Activated CD4-positive, alpha-beta memory T cell treated with anti-CD3 and anti-CD28 coated beads for 36 hours (primary cell): Measurements from ENCODE around the gene KRT81. TPM values are rescaled to one million over a fixed set of nuclear protein-coding genes. Genes with fewer than 3 reads are reported as not detected.
"Not testable (repeated sequence)": the region's sequence is repeated elsewhere in the genome, so short reads cannot be mapped to it uniquely, and the experiment has no call there.

Source experiments
- CTCF ChIA-PET: fragments of 350-600 bp; sonication (Branson Sonifier 250); formaldehyde crosslinking; loops from one replicate; lab custom pipeline; 2021; ENCODE audit warnings: antibody characterized with exemption, inconsistent platforms; lab: Charles Lee
- POLR2A ChIA-PET: fragments of 350-600 bp; sonication (Branson Sonifier 250); formaldehyde crosslinking; loops from one replicate; lab custom pipeline; 2021; ENCODE audit warnings: antibody characterized with exemption; lab: Charles Lee
- DNase-seq: peaks from one replicate; pipeline ENCODE4 v3.0.0-alpha.2; 2020
- H3K27ac Mint-ChIP-seq: one replicate; pipeline ENCODE4 v1.8.0; 2021; ENCODE audit warnings: mixed read lengths
- H3K27me3 Mint-ChIP-seq: one replicate; pipeline ENCODE4 v1.8.0; 2021; ENCODE audit warnings: mixed read lengths
- H3K36me3 Mint-ChIP-seq: one replicate; pipeline ENCODE4 v1.8.0; 2021; ENCODE audit warnings: mixed read lengths
- H3K4me1 Mint-ChIP-seq: one replicate; pipeline ENCODE4 v1.8.0; 2021; ENCODE audit warnings: low read depth, mixed read lengths
- H3K4me3 Mint-ChIP-seq: one replicate; pipeline ENCODE4 v1.8.0; 2021; ENCODE audit warnings: mild to moderate bottlenecking, mixed read lengths
- H3K9me3 Mint-ChIP-seq: one replicate; pipeline ENCODE4 v1.8.0; 2021; ENCODE audit warnings: mixed read lengths
- intact Hi-C: fragments of 100-400 bp; cut with micrococcal nuclease; formaldehyde crosslinking; loops from one replicate; pipeline ENCODE4 v1.15.1; 2023
- total RNA-seq, 2 experiments: library from RNA; stranded (reverse); gene quantifications; one replicate each; pipeline ENCODE4 v1.2.3, GENCODE V29; 2021

Gene KRT81
- total RNA-seq, 2 experiments from 2014 or later, result not detected

GRCh38 chr12:52246720-52247621, 44.4 kb downstream of the KRT81 start:
- H3K27ac Mint-ChIP-seq, result peak overlapping the region; percentile 24
- DNase-seq, result no peak
- no peaks in the 10 kb centered on the region for H3K36me3 Mint-ChIP-seq
- no peak overlapping the region for H3K4me3 Mint-ChIP-seq
- ChIA-PET CTCF (interaction anchor here (0.8 to 4.5 kb wide), 3 partner anchors 25 to 54 kb away, joined by 3 to 33 read pairs (median 10); no protein-coding TSS in a partner anchor), POLR2A (interaction anchor here (0.6 kb wide), 1 partner anchor 123 kb away, joined by 3 read pairs; no protein-coding TSS in a partner anchor)
- no peaks in the 10 kb centered on the region for H3K9me3 Mint-ChIP-seq
- H3K4me1 Mint-ChIP-seq, result peaks cover 43% of the 10 kb centered on the region
- peaks cover 12% of the 10 kb centered on the region for H3K27me3 Mint-ChIP-seq
- intact Hi-C loops, result no loop called here

- H3K4me1 Mint-ChIP-seq, result peaks cover 35% of the 10 kb centered on the region
- ChIA-PET CTCF (interaction anchor here (3.2 to 4.5 kb wide), 2 partner anchors 24 to 33 kb away, joined by 10 to 33 read pairs; no protein-coding TSS in a partner anchor), POLR2A (interaction anchor here (0.6 kb wide), 1 partner anchor 122 kb away, joined by 3 read pairs; no protein-coding TSS in a partner anchor)
- H3K36me3 Mint-ChIP-seq, result no peaks in the 10 kb centered on the region
- no peak for DNase-seq
- no peaks in the 10 kb centered on the region for H3K9me3 Mint-ChIP-seq
- no peak overlapping the region for H3K4me3 Mint-ChIP-seq
- H3K27me3 Mint-ChIP-seq, result peaks cover 12% of the 10 kb centered on the region
- intact Hi-C loops, result no loop called here
- peak overlapping the region; percentile 3 for H3K27ac Mint-ChIP-seq
Measured at GRCh38 chr12:52245962-52246569, 45.3 kb downstream of the KRT81 start.

GRCh38 chr12:52245259-52245961, 45.9 kb downstream of the KRT81 start:
- Mint-ChIP-seq H3K36me3 (no peaks in the 10 kb centered on the region), H3K9me3 (no peaks in the 10 kb centered on the region), H3K4me1 (peaks cover 34% of the 10 kb centered on the region), H3K4me3 (no peak overlapping the region), H3K27ac (no peak overlapping the region), H3K27me3 (peaks cover 9% of the 10 kb centered on the region)
- intact Hi-C loops, result no loop called here
- no peak for DNase-seq
- ChIA-PET POLR2A (no interaction called here), CTCF (interaction anchor here (0.8 to 4.5 kb wide), 3 partner anchors 24 to 34 kb away, joined by 3 to 33 read pairs (median 10); no protein-coding TSS in a partner anchor)

- Mint-ChIP-seq H3K9me3 (no peaks in the 10 kb centered on the region), H3K36me3 (no peaks in the 10 kb centered on the region), H3K4me3 (peak overlapping the region; percentile 48), H3K4me1 (peaks cover 29% of the 10 kb centered on the region), H3K27ac (peak overlapping the region; percentile 79), H3K27me3 (peaks cover 4% of the 10 kb centered on the region)
- no peak for DNase-seq
- intact Hi-C loops, result loop anchor here (1.0 kb wide), 1 partner anchor 22 kb away; no protein-coding TSS in a partner anchor
- CTCF ChIA-PET, result interaction anchor here (0.8 to 4.5 kb wide), 5 partner anchors 23 to 219 kb away, joined by 3 to 33 read pairs (median 10); no protein-coding TSS in a partner anchor
- POLR2A ChIA-PET, result no interaction called here
Measured at GRCh38 chr12:52244615-52244994, 46.7 kb downstream of the KRT81 start.

- Mint-ChIP-seq H3K4me1 (peaks cover 28% of the 10 kb centered on the region), H3K9me3 (no peaks in the 10 kb centered on the region), H3K36me3 (no peaks in the 10 kb centered on the region), H3K4me3 (peak overlapping the region; percentile 48), H3K27ac (peak overlapping the region; percentile 79), H3K27me3 (no peaks in the 10 kb centered on the region)
- ChIA-PET CTCF (interaction anchor here (0.7 to 4.5 kb wide), 4 partner anchors 22 to 219 kb away, joined by 3 to 33 read pairs (median 8); no protein-coding TSS in a partner anchor), POLR2A (interaction anchor here (1.0 kb wide), 1 partner anchor 174 kb away, joined by 4 read pairs; the partner anchor contains the start of gene ATG101)
- intact Hi-C loops, result loop anchor here (1.0 kb wide), 1 partner anchor 22 kb away; no protein-coding TSS in a partner anchor
- DNase-seq, result peak; percentile 89
Measured at GRCh38 chr12:52243856-52244614, 47.3 kb downstream of the KRT81 start.

- CTCF ChIA-PET, result interaction anchor here (0.7 to 4.5 kb wide), 4 partner anchors 21 to 218 kb away, joined by 3 to 33 read pairs (median 8); no protein-coding TSS in a partner anchor
- no peak for DNase-seq
- POLR2A ChIA-PET, result interaction anchor here (1.0 kb wide), 1 partner anchor 174 kb away, joined by 4 read pairs; the partner anchor contains the start of gene ATG101
- Mint-ChIP-seq H3K36me3 (no peaks in the 10 kb centered on the region), H3K27me3 (no peaks in the 10 kb centered on the region), H3K4me3 (no peak overlapping the region), H3K27ac (peak overlapping the region; percentile 79), H3K9me3 (no peaks in the 10 kb centered on the region), H3K4me1 (peaks cover 28% of the 10 kb centered on the region)
- intact Hi-C loops, result no loop called here
Measured at GRCh38 chr12:52243259-52243855, 48.0 kb downstream of the KRT81 start.

GRCh38 chr12:52242442-52243258, 48.7 kb downstream of the KRT81 start:
- intact Hi-C loops, result no loop called here
- ChIA-PET POLR2A (no interaction called here), CTCF (interaction anchor here (1.7 to 4.5 kb wide), 2 partner anchors 21 to 37 kb away, joined by 10 to 33 read pairs; no protein-coding TSS in a partner anchor)
- Mint-ChIP-seq H3K36me3 (no peaks in the 10 kb centered on the region), H3K27ac (no peak overlapping the region), H3K9me3 (no peaks in the 10 kb centered on the region), H3K4me1 (peaks cover 28% of the 10 kb centered on the region), H3K4me3 (no peak overlapping the region), H3K27me3 (no peaks in the 10 kb centered on the region)
- DNase-seq, result no peak

GRCh38 chr12:52241205-52241842, 50.0 kb downstream of the KRT81 start:
- H3K4me1 Mint-ChIP-seq, result peaks cover 18% of the 10 kb centered on the region
- ChIA-PET CTCF (interaction anchor here (1.2 to 3.5 kb wide), 2 partner anchors 19 to 38 kb away, joined by 3 to 11 read pairs; no protein-coding TSS in a partner anchor), POLR2A (no interaction called here)
- intact Hi-C loops, result no loop called here
- H3K27ac Mint-ChIP-seq, result no peak overlapping the region
- DNase-seq, result no peak
- H3K36me3 Mint-ChIP-seq, result no peaks in the 10 kb centered on the region
- H3K4me3 Mint-ChIP-seq, result no peak overlapping the region
- H3K9me3 Mint-ChIP-seq, result no peaks in the 10 kb centered on the region
- no peaks in the 10 kb centered on the region for H3K27me3 Mint-ChIP-seq

GRCh38 chr12:52240247-52240646, 51.1 kb downstream of the KRT81 start:
- intact Hi-C loops, H3K9me3 Mint-ChIP-seq, DNase-seq, POLR2A ChIA-PET, H3K27me3 Mint-ChIP-seq, H3K36me3 Mint-ChIP-seq, H3K27ac Mint-ChIP-seq, H3K4me3 Mint-ChIP-seq: not testable (repeated sequence)
- H3K4me1 Mint-ChIP-seq, result peaks cover 18% of the 10 kb centered on the region
- CTCF ChIA-PET, result interaction anchor here (0.7 to 3.5 kb wide), 3 partner anchors 18 to 87 kb away, joined by 3 to 11 read pairs (median 6); no protein-coding TSS in a partner anchor
